CD4-positive, alpha-beta T cell treated with Interleukin-1 beta for 1 hour (primary cell): Measurements from ENCODE around the gene MIER2.

Source experiments
- DNase-seq, 2 donors: peaks; one replicate each; pipeline ENCODE4 v3.0.0-alpha.2; 2020 to 2022

MIER2 gene

DNA sequence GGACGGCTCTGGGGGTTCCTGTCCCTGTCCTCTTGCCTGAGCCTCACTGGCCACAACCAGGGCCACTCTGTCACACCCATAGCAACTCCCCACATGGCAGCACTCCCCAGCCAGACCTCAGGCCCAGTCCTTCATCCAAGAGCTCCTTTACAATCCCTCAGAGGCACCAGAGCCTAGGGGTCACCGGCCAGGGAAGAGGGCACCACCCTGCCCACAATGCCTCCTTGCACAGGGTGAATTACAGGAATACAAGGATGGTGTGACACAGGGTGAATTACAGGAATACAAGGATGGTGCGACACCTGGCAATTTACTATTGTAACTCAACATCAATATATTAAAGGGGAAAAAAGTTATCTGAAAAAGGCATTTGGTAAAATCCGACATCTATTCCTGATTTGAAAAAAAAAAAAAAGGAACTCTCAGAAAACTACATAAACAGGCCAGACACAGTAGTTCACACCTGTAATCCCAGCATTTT, 16.5 kb downstream of the MIER2 start:
- no peak for DNase-seq

DNA sequence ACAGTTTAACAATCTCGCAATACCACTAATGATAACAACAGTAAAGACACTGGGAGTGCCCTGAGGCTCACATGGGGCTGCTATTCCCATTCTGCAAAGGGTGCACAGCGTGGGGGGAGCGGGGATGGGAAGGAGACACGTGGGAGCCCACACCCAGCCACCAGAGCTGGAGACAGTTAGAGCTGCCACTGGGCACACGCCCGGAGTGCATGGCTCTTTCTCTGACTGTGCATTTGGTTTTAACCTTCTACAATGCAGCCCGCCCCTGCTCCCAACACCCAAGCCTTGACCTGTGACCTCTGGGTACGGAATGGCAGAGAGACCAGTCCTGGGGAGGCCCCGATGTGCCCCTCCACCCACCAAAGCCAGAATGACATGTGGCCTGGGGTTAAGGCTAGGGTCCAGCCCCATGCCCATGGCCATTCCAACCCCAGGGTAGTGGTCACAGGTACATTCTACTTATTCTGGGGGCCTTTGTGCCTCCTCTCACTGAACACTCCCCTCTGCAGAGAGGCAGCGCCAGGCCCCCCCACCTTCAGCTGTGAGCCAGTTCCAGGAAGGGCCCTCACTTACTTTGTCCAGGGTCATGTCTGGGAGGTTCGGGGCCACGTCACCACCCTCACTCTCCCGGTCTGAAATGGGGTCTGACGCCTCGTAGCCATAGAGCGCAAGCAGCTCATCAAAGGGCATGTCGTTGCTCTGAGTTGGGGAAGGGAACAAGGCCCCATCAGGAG, 17.1 kb downstream of the MIER2 start:
- DNase-seq = no peak

DNA sequence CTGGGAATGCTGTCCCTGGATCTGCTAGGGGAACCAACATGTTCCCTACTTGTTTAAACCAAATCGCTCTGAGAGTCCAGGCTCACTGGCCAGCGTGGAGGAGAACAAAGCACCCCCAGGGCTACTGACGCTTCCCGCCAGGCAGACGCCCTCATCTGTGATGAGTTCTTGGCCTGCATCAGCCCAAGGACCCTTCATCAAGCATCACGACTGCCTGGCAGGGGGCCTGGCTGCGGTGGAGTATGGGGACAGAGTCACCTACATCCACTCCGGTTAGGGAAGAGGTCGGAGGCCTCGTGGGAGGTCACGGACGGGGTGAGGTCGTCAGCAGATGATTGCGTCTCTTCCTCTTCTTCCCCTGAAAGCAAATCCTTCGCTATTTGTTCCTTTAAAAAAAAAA, 17.7 kb downstream of the MIER2 start:
- DNase-seq = no peak

GRCh38 chr19:325937-326565, 18.5 kb downstream of the MIER2 start:
- DNase-seq = no peak

- no peak for DNase-seq
These were observed 19.2 kb downstream of the MIER2 start for GRCh38 chr19:325173-325936.

DNA sequence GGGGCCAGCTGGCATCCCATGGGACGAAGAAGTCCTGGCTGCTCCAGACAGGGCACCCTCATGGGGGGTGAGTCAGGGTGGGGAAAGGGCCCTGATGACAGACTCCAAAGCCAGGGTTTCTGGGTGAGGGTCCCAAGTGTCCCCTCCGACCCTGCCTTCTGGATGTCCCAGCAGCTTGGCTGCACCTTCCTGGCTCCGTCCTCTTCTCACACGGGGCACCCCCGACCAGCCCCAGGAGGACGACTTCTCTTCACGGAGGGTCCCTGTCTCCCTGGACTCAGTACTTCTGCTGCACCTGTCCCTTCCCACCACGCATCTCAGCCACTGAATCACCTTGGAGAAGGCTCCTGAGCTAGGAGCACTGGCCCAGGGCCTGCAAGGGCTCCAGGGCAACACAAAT, 19.9 kb downstream of the MIER2 start:
- DNase-seq = no peak

GRCh38 chr19:322616-323015, 22.0 kb downstream of the MIER2 start:
- DNase-seq = no peak

DNA sequence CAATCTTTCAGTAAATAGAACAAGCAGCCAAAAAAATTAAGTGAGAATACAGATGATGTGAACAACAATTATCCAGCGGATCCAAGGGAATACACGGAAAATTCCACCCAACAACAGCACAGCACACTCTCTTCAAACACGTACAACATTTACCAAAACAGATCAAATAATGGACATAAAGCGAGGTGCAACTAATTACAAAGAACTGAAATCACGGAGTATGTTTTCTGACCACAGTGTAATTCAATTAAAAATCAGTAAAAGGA, 26.2 kb downstream of the MIER2 start:
- no peak for DNase-seq

GRCh38 chr19:317710-318508, 26.7 kb downstream of the MIER2 start:
- no peak for DNase-seq

DNA sequence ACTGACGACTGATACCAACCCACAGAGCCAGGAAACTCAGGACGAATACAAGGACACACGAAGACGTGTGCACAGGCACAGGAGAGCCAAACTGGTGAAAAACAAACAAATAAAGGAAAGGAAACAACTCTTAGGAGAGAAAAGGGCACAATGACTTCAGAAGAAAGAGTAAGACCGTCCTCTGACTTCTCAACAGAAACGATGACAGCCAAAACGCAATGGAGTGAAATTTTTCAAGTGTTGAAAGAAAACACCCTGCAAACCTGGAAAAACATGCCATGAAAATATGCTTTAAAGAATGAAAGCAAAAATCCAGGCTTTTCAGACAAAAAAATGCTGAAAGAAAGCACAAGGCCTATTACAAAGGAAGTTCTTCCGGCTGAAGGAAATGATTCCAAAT, 28.8 kb downstream of the MIER2 start:
- DNase-seq = no peak

DNA sequence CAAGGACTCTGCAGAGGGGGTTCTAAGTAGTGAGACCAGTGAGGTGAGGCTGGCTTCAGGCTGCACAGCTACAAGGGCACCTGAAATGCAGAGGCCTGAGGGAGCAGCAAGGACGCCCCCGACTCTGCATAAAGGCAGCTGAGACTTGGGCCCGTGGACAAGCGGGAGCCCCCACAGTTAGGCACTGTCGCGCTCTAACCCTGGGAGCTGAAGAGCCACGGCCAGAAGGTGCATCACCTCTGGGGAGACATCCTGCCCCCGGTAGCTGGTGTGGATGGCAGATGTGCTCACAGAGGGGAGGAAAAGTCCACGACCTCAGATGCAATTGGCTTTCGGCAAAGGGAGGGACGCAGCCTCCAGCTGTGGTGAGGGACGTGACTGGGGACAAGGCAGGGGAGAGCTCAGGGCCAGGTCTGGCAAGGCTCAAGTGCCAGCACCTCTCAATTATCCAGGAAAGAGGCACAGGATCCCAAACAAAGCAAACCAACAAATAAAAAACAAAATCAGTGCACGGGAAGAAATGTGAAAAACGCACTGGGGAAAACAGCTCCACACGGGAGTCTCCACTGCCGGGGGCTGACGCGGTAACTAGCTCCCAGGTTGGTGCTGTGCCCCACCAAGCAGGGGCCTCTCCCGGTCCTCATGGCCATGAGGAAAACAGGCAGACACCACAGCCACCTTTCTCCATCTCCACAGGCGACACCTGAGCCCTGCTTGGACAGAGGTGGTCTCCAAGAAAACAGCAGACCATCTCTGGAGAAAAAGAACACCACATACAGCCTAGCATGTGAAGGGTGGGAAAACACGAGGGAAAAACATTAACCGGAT, 30.4 kb downstream of the MIER2 start:
- no peak for DNase-seq

DNA sequence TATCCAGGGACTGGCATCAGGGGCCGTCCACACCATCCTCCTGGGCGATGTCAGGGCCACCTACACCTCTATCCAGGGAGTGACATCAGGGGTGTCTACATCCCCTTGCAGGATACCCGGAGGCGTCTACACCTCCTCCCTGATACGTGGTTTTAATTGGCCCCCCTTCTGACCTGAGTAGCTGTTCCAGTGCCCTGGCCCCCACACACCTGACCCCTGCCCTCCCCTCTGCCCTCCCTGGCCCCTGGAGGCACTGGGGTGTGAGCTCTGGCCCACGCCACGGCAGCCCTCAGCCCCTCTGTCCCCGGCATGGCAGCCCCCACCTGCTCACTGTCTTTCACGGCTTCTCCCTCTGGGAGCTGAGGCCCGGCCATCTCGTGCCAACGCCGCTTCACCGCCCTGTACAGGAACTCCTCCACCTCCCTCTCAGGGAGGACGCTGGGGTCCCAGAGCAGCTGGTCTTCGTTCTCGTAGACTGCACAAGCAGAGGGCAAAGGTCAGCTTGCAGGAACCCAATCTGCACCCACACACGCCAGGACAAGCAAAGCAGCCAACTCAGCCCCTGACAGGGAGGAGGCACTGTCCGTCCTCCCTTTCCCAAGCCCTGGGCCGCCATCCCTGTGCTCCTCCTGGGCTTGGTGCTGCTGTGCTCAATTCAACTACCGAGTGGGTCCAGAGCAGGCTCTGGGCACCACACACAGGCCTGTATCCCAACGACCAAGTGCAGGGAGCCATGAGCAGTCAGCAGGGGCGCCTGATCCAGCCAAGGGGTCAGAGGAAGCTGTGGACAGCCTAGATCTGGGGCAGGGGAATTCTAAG, 31.2 kb downstream of the MIER2 start:
- no peak for DNase-seq

GRCh38 chr19:311813-312261, 32.8 kb downstream of the MIER2 start:
- no peak for DNase-seq

GRCh38 chr19:310781-311496, 33.7 kb downstream of the MIER2 start:
- no peak for DNase-seq

DNA sequence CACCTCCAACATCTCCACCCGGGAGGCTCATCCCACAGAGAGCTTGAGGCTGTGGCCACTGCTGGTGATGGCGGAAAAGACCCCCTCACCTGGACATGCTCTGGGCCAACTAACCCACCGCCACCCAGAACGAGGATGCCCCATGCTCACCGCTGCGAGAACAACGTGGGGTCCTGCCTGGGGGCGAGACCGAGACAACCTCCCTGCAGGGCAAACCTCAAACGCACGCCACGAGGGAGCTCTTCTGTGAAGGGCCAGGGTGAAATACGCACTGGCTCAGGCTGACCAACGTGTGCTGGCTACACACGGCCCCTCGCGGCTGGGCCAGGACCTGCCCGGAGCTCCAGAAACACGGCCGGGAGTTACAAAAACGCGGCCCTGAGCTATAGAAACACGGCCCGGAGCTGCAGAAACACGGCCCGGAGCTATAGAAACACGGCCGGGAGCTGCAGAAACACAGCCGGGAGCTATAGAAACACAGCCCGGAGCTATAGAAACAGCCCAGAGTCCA, 34.4 kb downstream of the MIER2 start:
- no peak for DNase-seq

GRCh38 chr19:309206-309565, 35.4 kb downstream of the MIER2 start:
- no peak for DNase-seq

DNA sequence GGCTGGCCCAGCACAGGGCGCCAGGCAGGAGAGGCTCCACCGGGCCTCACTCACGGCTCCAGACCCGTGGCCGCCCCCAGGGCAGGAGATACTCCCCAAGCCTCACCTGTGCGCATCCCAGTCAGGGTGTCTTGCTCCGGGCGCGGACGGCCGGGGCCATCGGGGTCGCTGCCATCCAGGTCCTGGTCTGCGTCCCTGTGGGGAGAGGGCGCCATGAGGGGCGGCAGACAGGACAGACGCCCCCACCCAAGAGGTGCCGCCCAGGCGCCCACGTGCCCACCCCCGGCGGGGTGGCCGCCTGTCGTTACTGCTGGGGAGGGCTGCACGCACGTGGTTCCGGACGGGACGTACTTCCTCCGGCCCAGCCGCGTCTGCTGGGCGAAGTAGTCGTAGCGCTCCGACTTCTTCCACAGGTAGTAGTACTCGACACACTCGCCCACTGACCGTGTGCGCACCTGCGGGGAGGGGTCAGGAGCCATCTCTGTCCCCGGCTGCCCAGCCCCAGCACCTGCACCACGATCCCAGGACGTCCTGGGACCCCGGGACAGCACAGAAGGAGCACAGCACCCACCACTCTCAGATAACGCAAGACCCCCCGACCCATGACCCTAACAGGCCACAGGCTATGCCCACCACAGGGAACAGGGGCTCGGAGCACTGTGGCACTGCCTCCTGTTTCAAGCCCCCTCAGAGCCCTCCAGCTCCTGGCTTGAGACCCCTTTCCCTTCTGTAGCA, 36.0 kb downstream of the MIER2 start:
- no peak for DNase-seq

DNA sequence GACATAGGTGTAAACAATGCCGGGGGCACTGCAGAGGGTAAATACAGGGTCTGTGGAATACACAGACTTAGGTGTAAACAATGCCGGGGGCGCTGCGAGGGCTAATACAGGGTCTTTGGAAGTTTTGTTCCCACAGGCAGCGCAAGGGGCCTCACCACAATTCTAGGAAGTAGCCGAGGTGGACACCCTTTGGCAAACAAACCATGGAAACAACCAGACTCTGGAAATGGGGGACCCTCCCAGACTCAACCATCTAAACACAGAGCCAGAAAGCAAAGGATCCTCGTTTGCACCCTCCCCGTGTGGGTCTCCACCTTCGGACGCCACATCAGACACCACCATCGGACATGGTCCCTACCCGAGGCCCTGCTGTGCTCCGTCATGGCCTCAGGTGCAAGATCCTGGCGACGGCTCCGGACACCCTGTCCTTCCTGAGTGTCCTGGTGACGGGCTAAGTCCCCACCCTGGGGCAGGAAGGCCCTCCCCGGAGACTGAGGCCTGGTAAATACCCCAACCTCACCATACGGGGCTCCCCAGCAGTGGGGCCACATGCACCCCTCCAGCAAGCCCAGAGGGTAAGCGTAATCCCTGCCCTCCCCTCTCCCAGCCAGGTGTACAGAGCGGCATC, 36.7 kb downstream of the MIER2 start:
- no peak for DNase-seq

DNA sequence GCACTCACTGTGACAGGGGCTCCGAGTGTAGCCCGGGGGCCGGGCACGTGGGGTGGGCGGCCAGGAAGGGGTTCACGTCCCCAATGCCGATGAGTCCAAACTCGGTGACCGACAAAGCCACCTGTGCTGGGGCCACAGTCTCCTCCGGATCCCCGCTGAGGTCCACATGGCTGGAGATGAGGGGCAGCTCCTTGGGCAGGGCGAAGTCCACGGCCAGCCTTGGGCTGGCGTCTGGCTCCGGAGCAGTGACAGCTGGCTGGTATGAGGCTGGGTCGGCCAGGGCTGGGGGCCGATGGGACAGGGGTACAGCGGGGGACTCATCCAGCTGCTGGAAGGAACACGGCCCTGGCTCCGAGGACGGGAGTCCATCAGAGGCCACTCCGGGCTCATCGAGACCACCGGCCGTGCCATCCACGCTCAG, 37.5 kb downstream of the MIER2 start:
- no peak for DNase-seq
